Measurements from ENCODE around the gene ATP8A1.

ATP8A1 gene

GRCh38 chr4:42607011-42607726 is 49.7 kb downstream of the ATP8A1 start:
- no peak for TF ChIP-seq CTCF (IDR thresholded peaks at IDR 0.05; ENCODE audit: control insufficient read depth, insufficient read depth, low read depth, low read length, missing control alignments)
- H3K4me3 ChIP-seq (ENCODE audit: control insufficient read depth, low read depth, low read length) = no peak overlapping the region
- DNase-seq (ENCODE audit: low read depth) = no peak

- H3K4me3 ChIP-seq (ENCODE audit: control insufficient read depth, low read depth, low read length) = no peak overlapping the region
- no peak for TF ChIP-seq CTCF (IDR thresholded peaks at IDR 0.05; ENCODE audit: control insufficient read depth, insufficient read depth, low read depth, low read length, missing control alignments)
- DNase-seq (ENCODE audit: low read depth) = no peak
These were observed 51.6 kb downstream of the ATP8A1 start for GRCh38 chr4:42605264-42605663.

- no peak for TF ChIP-seq CTCF (IDR thresholded peaks at IDR 0.05; ENCODE audit: control insufficient read depth, insufficient read depth, low read depth, low read length, missing control alignments)
- no peak for DNase-seq (ENCODE audit: low read depth)
- no peak overlapping the region for H3K4me3 ChIP-seq (ENCODE audit: control insufficient read depth, low read depth, low read length)
These were observed 53.0 kb downstream of the ATP8A1 start for GRCh38 chr4:42603862-42604261.

- DNase-seq (ENCODE audit: low read depth) = no peak
- H3K4me3 ChIP-seq (ENCODE audit: control insufficient read depth, low read depth, low read length) = no peak overlapping the region
- TF ChIP-seq CTCF (IDR thresholded peaks at IDR 0.05; ENCODE audit: control insufficient read depth, insufficient read depth, low read depth, low read length, missing control alignments) = no peak
These were observed 56.3 kb downstream of the ATP8A1 start for GRCh38 chr4:42600578-42600977.

- H3K4me3 ChIP-seq (ENCODE audit: control insufficient read depth, low read depth, low read length) = no peak overlapping the region
- no peak for DNase-seq (ENCODE audit: low read depth)
- no peak for TF ChIP-seq CTCF (IDR thresholded peaks at IDR 0.05; ENCODE audit: control insufficient read depth, insufficient read depth, low read depth, low read length, missing control alignments)
These were observed 60.0 kb downstream of the ATP8A1 start for GRCh38 chr4:42596918-42597317.

- no peak for TF ChIP-seq CTCF (IDR thresholded peaks at IDR 0.05; ENCODE audit: control insufficient read depth, insufficient read depth, low read depth, low read length, missing control alignments)
- no peak for DNase-seq (ENCODE audit: low read depth)
- no peak overlapping the region for H3K4me3 ChIP-seq (ENCODE audit: control insufficient read depth, low read depth, low read length)
These were observed 62.0 kb downstream of the ATP8A1 start for GRCh38 chr4:42594888-42595287.

All from AG09309 (cell line).